Esophagus muscularis mucosa (tissue), 4 donors: ENCODE measurements around the gene FUT8.

Experiments
- EP300 ChIP-seq: sonication (generic); formaldehyde crosslinking; IDR thresholded peaks from one replicate; pipeline ENCODE4 v1.6.1; 2017; ENCODE audit warnings: antibody characterized with exemption
- POLR2A ChIP-seq: fragments of 450-650 bp; IDR thresholded peaks from one replicate; pipeline ENCODE4 v1.6.1; 2017; ENCODE audit warnings: antibody characterized with exemption, moderate library complexity, mild to moderate bottlenecking, low read depth
- POLR2AphosphoS5 ChIP-seq, 2 donors: sonication (generic); formaldehyde crosslinking; IDR thresholded peaks; one replicate each; pipeline ENCODE4 v1.6.1; 2017; ENCODE audit warnings: antibody characterized with exemption in 2 of 2
- TF ChIP-seq, protein P1 (sequence below), 3 experiments: fragments of 200-600 bp in 2 of 3; fragments of 450-650 bp in 1 of 3; sonication (generic) in 2 of 3; IDR thresholded peaks; one replicate each; pipeline ENCODE4 v1.5.1; 2017 to 2019; ENCODE audit warnings: antibody characterized with exemption in 3 of 3, mild to moderate bottlenecking in 2 of 3, moderate library complexity in 1 of 3

DNA sequence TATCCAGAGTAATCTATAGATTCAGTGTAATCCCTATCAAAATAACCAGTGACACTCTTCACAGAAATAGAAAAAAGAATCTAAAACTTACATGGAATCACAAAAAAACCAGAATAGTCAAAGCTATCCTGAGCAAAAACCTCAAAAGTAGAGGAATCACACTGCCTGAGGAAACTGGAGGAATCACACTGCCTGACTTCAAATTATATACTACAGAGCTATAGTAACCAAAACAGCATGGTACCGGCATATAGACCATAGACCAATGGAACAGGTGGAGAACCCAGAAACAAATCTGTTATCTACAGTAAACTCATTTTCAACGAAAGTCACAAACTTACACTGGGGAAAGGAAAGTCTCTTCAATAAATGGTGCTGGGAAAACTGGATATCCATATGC lies 244.0 kb downstream of the FUT8 start:
- TF ChIP-seq, protein P1, sequence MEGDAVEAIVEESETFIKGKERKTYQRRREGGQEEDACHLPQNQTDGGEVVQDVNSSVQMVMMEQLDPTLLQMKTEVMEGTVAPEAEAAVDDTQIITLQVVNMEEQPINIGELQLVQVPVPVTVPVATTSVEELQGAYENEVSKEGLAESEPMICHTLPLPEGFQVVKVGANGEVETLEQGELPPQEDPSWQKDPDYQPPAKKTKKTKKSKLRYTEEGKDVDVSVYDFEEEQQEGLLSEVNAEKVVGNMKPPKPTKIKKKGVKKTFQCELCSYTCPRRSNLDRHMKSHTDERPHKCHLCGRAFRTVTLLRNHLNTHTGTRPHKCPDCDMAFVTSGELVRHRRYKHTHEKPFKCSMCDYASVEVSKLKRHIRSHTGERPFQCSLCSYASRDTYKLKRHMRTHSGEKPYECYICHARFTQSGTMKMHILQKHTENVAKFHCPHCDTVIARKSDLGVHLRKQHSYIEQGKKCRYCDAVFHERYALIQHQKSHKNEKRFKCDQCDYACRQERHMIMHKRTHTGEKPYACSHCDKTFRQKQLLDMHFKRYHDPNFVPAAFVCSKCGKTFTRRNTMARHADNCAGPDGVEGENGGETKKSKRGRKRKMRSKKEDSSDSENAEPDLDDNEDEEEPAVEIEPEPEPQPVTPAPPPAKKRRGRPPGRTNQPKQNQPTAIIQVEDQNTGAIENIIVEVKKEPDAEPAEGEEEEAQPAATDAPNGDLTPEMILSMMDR (IDR thresholded peaks at IDR 0.05) = no peak
- TF ChIP-seq EP300 (no peak), POLR2A (no peak), POLR2AphosphoS5 (IDR thresholded peaks at IDR 0.05) (no peak)
